GM23248 (cell line): ENCODE results near the gene CMKLR1.

Experiments
- EZH2 ChIP-seq: fragments of 200-600 bp; sonication (generic); IDR thresholded peaks from 2 replicates; pipeline ENCODE4 v1.6.1; 2018; ENCODE audit warnings: antibody characterized with exemption, mild to moderate bottlenecking; ENCODE audit not compliant: insufficient read depth, poor library complexity, severe bottlenecking
- EZH2phosphoT487 ChIP-seq: fragments of 200-600 bp; sonication (generic); IDR thresholded peaks from 2 replicates; pipeline ENCODE4 v1.6.1; 2018; ENCODE audit warnings: antibody characterized with exemption, moderate library complexity, mild to moderate bottlenecking, low read depth; ENCODE audit not compliant: insufficient read depth

GRCh38 chr12:108387771-108388170 is 48.7 kb upstream of the CMKLR1 start:
- TF ChIP-seq EZH2 (no peak), EZH2phosphoT487 (no peak)
